ENCODE measurements around the gene PIK3R3.
"Not testable (repeated sequence)": the region's sequence is repeated elsewhere in the genome, so short reads cannot be mapped to it uniquely, and the experiment has no call there.

PIK3R3 gene

GRCh38 chr1:46099215-46099614 is 33.2 kb downstream of the PIK3R3 start:
- no peak for TF ChIP-seq CTCF (conservative IDR thresholded peaks at IDR 0.05; ENCODE audit: low read depth, low read length)
- Histone ChIP-seq H2AFZ (ENCODE audit: low read depth) (no peak overlapping the region), H4K20me1 (ENCODE audit: insufficient read depth) (no peaks in the 10 kb centered on the region), H3K4me3 (IDR thresholded peaks at IDR 0.05; ENCODE audit: insufficient read depth, low read depth, low read length) (no peak overlapping the region), H3K27me3 (ENCODE audit: insufficient read depth, low read depth) (no peaks in the 10 kb centered on the region), H3K36me3 (ENCODE audit: insufficient read depth) (no peaks in the 10 kb centered on the region), H3K4me1 (ENCODE audit: low read depth, poor library complexity, severe bottlenecking) (no peaks in the 10 kb centered on the region), H3K4me2 (no peak overlapping the region), H3K79me2 (ENCODE audit: insufficient read depth, low read depth) (no peaks in the 10 kb centered on the region), H3K27ac (no peak overlapping the region), H3K9ac (no peak overlapping the region)

GRCh38 chr1:46098027-46098712 is 34.3 kb downstream of the PIK3R3 start:
- no peaks in the 10 kb centered on the region for H3K36me3 ChIP-seq (ENCODE audit: insufficient read depth)
- H3K4me2 ChIP-seq, result no peak overlapping the region
- H3K27me3 ChIP-seq (ENCODE audit: insufficient read depth, low read depth), result no peaks in the 10 kb centered on the region
- H3K9ac ChIP-seq, result no peak overlapping the region
- H3K79me2 ChIP-seq (ENCODE audit: insufficient read depth, low read depth), result no peaks in the 10 kb centered on the region
- no peaks in the 10 kb centered on the region for H3K4me1 ChIP-seq (ENCODE audit: low read depth, poor library complexity, severe bottlenecking)
- no peak for TF ChIP-seq CTCF (conservative IDR thresholded peaks at IDR 0.05; ENCODE audit: low read depth, low read length)
- no peak overlapping the region for H3K27ac ChIP-seq
- H4K20me1 ChIP-seq (ENCODE audit: insufficient read depth), result no peaks in the 10 kb centered on the region
- H3K4me3 ChIP-seq (IDR thresholded peaks at IDR 0.05; ENCODE audit: insufficient read depth, low read depth, low read length), result no peak overlapping the region
- H2AFZ ChIP-seq (ENCODE audit: low read depth), result no peak overlapping the region

- no peak overlapping the region for H3K4me2 ChIP-seq
- no peak overlapping the region for H3K4me3 ChIP-seq (IDR thresholded peaks at IDR 0.05; ENCODE audit: insufficient read depth, low read depth, low read length)
- no peak overlapping the region for H2AFZ ChIP-seq (ENCODE audit: low read depth)
- H3K4me1 ChIP-seq (ENCODE audit: low read depth, poor library complexity, severe bottlenecking), result no peaks in the 10 kb centered on the region
- no peak overlapping the region for H3K27ac ChIP-seq
- no peak overlapping the region for H3K9ac ChIP-seq
- H3K79me2 ChIP-seq (ENCODE audit: insufficient read depth, low read depth), result no peaks in the 10 kb centered on the region
- H4K20me1 ChIP-seq (ENCODE audit: insufficient read depth), result no peaks in the 10 kb centered on the region
- no peaks in the 10 kb centered on the region for H3K27me3 ChIP-seq (ENCODE audit: insufficient read depth, low read depth)
- H3K36me3 ChIP-seq (ENCODE audit: insufficient read depth), result no peaks in the 10 kb centered on the region
- no peak for TF ChIP-seq CTCF (conservative IDR thresholded peaks at IDR 0.05; ENCODE audit: low read depth, low read length)
Measured at GRCh38 chr1:46097149-46097472, 35.3 kb downstream of the PIK3R3 start.

GRCh38 chr1:46096269-46097148 is 35.9 kb downstream of the PIK3R3 start:
- Histone ChIP-seq H2AFZ (ENCODE audit: low read depth) (no peak overlapping the region), H3K4me1 (ENCODE audit: low read depth, poor library complexity, severe bottlenecking) (no peaks in the 10 kb centered on the region), H3K36me3 (ENCODE audit: insufficient read depth) (no peaks in the 10 kb centered on the region), H3K79me2 (ENCODE audit: insufficient read depth, low read depth) (no peaks in the 10 kb centered on the region), H3K4me3 (IDR thresholded peaks at IDR 0.05; ENCODE audit: insufficient read depth, low read depth, low read length) (no peak overlapping the region), H3K27ac (no peak overlapping the region), H3K27me3 (ENCODE audit: insufficient read depth, low read depth) (no peaks in the 10 kb centered on the region), H3K4me2 (no peak overlapping the region), H3K9ac (no peak overlapping the region), H4K20me1 (ENCODE audit: insufficient read depth) (no peaks in the 10 kb centered on the region)
- TF ChIP-seq CTCF (conservative IDR thresholded peaks at IDR 0.05; ENCODE audit: low read depth, low read length), result no peak

GRCh38 chr1:46095110-46095509 is 37.3 kb downstream of the PIK3R3 start:
- not testable (repeated sequence) for H3K27me3 ChIP-seq (ENCODE audit: insufficient read depth, low read depth); H3K36me3 ChIP-seq (ENCODE audit: insufficient read depth); H4K20me1 ChIP-seq (ENCODE audit: insufficient read depth); H3K4me1 ChIP-seq (ENCODE audit: low read depth, poor library complexity, severe bottlenecking); H3K9ac ChIP-seq; H3K4me3 ChIP-seq (IDR thresholded peaks at IDR 0.05; ENCODE audit: insufficient read depth, low read depth, low read length); H3K27ac ChIP-seq; H3K79me2 ChIP-seq (ENCODE audit: insufficient read depth, low read depth); H2AFZ ChIP-seq (ENCODE audit: low read depth); H3K4me2 ChIP-seq

Data from KMS-11 (cell line).